Prostate gland (tissue), 2 donors: ENCODE results near the gene MAPK1.

ENCODE experiments used
- CTCF ChIP-seq, 4 experiments: fragments of 200-600 bp in 2 of 4; fragments of 450-650 bp in 2 of 4; sonication (generic) in 2 of 4; IDR thresholded peaks; 1 replicate in 3 of 4; 2 replicates in 1 of 4; pipeline ENCODE4 v1.5.1; 2016 to 2019; ENCODE audit warnings: antibody characterized with exemption in 4 of 4, mild to moderate bottlenecking in 2 of 4, moderate library complexity in 2 of 4
- POLR2A ChIP-seq: fragments of 450-650 bp; IDR thresholded peaks from one replicate; pipeline ENCODE4 v1.6.1; 2016; ENCODE audit warnings: antibody characterized with exemption, mild to moderate bottlenecking
- POLR2AphosphoS5 ChIP-seq: sonication (generic); formaldehyde crosslinking; IDR thresholded peaks from one replicate; pipeline ENCODE4 v1.6.1; 2017; ENCODE audit warnings: antibody characterized with exemption

GRCh38 chr22:21815958-21816357 lies 51.5 kb downstream of the MAPK1 start:
- TF ChIP-seq CTCF (IDR thresholded peaks at IDR 0.05) = no peak
- no peak for TF ChIP-seq POLR2AphosphoS5
- no peak for TF ChIP-seq POLR2A
